Measurements from ENCODE around the gene GSTK1.
A peak's percentile ranks its signal among the peaks of the same experiment; 100 is the strongest.
"Not testable (repeated sequence)": the region's sequence is repeated elsewhere in the genome, so short reads cannot be mapped to it uniquely, and the experiment has no call there.

GSTK1 gene

GRCh38 chr7:143239813-143240212 is 23.4 kb upstream of the GSTK1 start:
- DNase-seq (ENCODE audit: low read depth) = no peak

- peak; percentile 36 for DNase-seq (ENCODE audit: low read depth)
Measured at GRCh38 chr7:143240291-143241168, 22.7 kb upstream of the GSTK1 start.

DNA sequence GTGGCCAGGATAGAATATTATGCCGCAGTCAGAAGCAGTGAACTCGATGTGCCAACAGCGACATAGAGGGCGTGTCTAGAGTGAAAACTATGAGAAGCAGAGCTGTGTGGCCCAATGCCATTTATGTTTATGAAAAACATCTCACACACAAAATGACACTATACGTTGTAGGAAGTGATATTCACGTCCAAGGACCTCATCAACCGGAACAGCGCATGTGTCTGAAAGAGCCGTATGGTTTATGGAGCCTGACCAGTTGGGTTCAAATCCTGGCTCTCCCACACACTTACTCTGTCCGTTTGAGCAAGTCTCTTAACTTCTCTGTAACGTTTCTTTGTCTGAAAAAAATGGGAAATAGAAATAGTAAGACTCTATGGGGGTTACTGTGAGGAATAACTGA is 20.9 kb upstream of the GSTK1 start:
- DNase-seq (ENCODE audit: low read depth) = no peak

DNA sequence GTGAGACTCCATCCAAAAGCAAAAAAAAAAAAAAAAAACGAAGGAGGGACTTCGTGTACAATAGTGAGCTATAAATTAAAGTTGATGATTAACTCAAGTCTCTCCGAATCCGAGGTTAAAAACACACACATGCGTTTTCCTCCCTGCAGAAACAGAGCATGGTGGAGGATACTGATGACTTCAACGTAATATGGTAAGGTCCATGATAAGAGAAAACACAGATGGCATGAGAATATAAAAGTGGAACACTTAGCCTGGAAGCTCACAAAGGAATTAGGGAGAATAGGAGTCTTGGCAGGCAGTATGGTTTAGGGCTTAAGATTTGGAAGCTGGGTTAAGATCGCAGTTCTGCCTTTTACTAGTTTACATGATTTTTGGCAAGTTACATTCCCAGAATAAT is 20.1 kb upstream of the GSTK1 start:
- no peak for DNase-seq (ENCODE audit: low read depth)

DNA sequence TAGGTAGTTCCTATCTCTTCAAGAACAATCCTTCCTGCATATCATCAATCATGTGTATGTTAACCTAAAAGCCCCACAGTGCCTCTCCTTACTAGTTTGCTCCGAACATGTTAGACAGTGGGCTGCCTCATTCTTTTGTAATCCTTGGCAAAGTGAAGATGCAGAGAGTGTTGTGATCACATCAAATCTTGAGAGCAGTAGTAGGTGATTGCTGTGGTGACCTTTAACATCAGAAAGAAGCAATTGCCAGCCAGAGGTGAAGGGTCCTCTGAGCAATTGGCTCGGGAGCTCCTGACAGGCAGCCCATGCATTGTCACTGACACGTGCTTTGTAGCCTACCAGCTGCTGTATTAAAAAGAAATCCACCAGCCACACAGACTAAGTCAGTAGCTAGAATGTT is 19.6 kb upstream of the GSTK1 start:
- DNase-seq (ENCODE audit: low read depth) = no peak

GRCh38 chr7:143244321-143244720 is 18.9 kb upstream of the GSTK1 start:
- DNase-seq (ENCODE audit: low read depth) = no peak

DNA sequence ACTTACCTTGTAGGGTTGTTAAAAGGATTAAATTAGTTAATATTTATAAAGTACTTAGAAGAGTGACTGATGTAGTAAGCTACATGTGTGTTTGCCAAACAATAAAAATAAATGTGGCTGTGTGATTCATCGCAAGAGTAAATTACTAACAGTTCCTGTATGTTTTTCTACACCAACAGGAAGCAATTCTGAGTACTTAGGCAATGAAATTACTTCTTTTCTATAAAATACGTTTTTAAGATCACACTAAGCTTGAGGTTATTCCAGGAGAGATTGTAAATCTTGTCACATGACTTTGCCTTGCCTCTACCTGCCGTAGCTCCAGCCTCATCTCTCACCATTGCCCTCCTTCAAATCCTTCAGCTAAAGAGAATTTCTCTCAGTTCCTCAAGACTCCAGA is 18.1 kb upstream of the GSTK1 start:
- no peak for DNase-seq (ENCODE audit: low read depth)

DNA sequence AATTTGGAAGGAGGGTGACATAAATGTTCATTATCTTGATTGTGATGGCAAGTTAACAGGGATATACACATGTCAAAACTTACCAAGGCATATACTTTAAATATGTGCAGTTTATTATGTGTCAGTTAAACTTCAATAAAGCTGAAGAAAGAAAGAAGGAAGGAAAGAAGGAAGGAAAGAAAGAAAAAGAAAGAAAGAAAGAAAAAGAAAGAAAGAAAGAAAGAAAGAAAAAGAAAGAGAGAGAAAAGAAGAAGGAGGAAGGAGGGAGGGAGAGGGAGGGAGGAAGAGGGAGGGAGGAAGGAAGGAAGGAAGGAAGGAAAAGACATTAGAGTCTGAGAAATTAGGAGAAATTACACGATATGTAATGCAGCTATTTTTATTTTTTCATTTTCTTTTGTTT is 15.9 kb upstream of the GSTK1 start:
- DNase-seq (ENCODE audit: low read depth) = no peak

DNA sequence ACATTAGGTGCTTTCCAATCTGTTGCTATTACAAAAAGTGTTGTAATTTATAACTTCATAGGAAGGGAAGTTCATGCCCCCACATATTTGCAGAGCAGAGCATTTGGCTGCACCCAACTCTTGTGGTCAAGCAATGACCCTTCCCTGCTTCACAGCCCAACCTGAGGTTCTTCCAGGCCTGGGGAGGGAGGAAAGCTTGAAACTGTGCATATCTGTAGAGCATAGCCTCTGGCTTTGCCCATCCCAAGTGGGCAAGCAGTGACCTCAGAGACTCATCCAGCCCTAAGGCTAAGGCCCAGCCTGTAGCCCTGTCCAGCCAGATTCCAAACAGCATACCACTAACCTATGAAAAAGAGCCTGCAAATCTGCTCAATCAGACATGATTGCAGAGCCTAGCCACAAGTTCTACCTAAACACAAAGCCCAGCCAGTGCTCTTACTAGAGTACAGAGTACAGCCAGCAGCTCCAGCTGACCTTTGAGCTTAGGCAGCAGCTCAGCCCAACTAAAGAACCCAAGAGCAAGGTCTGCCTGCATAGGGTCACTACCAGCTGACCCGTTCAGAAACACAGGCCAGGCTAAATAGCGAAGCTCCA is 14.4 kb upstream of the GSTK1 start:
- DNase-seq (ENCODE audit: low read depth) = no peak

DNA sequence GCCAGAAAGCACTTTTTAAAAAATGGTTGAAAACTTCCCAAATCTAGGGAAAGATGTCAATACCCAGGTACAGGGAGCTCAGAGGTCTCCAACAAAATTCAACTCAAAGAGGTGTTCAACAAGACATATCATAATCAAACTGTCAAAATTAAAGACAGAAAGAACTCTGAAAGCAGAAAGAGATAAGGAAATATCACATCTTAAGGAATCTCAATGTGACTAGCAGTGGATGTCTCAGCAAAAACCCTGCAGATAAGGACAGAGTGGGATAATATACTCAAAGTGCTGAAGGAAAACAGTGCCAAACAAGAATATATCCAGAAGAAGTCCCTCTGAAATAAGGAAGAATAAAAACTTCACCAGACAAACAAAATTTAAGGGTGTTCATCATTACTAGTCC is 13.0 kb upstream of the GSTK1 start:
- DNase-seq (ENCODE audit: low read depth) = no peak

DNA sequence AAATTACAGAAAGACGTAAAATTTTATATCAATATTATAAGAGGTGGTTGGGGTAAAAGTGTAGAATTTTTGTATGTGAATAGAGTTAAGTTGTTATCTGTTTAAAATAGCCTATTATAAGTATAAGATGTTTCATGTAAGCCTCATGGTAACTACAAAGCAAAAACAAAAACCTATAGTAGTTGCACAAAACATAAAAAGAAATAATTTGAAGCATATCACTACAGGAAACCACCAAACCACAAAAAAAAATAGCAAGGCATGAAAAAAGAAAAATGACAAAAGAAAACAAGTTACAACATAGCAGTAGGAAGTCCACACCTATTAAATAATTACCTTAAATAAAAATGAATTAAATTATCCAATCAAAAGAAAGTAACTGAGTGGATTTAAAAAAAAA is 12.4 kb upstream of the GSTK1 start:
- DNase-seq (ENCODE audit: low read depth) = no peak

- DNase-seq (ENCODE audit: low read depth) = no peak
Measured at GRCh38 chr7:143252006-143252405, 11.2 kb upstream of the GSTK1 start.

DNA sequence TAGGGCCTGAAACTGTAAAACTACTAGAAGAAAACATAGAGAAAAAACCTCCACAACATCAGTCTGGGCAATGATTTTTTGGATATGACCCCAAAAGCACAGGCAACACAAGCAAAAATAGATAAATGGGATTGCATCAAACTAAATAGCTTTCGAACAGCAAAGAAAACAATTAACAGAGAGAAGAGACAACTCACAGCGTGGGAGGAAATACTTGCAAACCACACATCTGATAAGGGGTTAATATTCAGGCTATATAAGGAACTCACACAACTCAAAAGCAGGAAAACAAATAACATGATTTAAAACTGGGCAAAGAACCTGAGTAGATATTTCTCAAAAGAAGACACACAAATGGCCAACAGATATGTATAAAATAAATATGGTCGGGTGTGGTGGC is 7.7 kb upstream of the GSTK1 start:
- no peak for DNase-seq (ENCODE audit: low read depth)

DNA sequence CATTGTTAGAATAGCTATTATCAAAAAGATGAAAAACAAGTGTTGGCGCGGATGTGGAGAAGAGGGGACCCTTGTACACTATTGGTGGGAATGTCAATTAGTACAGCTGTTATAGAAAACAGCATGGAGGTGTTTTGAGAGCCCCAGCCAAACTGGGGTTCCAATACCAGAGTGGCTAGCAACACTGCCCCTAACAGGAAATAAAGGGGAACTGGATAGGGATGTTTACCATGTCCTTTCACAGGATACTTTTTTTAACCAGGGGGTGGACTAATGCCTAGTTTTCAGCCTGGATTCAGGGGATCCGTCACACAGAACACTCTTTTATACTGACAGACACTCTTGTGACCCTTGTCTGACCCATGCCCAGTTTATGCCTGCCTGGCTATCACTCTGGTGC is 6.9 kb upstream of the GSTK1 start:
- no peak for DNase-seq (ENCODE audit: low read depth)

GRCh38 chr7:143256932-143257331 is 6.3 kb upstream of the GSTK1 start:
- DNase-seq (ENCODE audit: low read depth) = no peak

DNA sequence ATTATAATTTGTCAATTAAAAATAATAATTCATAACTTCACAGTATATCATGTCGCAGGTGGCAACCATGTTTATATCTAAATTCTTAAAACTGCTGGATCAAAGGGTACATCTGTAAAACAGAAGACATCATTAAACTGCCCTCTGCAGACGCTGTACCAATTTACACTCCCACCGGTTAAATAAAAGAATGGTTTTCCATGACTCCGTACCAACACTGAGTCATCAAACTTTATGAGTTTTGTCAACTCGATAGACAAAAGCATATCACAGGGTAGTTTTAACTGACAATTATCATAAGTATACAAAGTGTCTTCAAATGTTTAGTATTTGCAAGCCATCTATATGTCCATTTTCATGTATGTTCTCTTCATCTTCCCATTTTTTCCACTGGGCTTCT is 5.7 kb upstream of the GSTK1 start:
- no peak for DNase-seq (ENCODE audit: low read depth)

GRCh38 chr7:143258831-143259230 is 4.4 kb upstream of the GSTK1 start:
- DNase-seq (ENCODE audit: low read depth) = no peak

- no peak for DNase-seq (ENCODE audit: low read depth)
Measured at GRCh38 chr7:143259765-143260164, 3.5 kb upstream of the GSTK1 start.

DNA sequence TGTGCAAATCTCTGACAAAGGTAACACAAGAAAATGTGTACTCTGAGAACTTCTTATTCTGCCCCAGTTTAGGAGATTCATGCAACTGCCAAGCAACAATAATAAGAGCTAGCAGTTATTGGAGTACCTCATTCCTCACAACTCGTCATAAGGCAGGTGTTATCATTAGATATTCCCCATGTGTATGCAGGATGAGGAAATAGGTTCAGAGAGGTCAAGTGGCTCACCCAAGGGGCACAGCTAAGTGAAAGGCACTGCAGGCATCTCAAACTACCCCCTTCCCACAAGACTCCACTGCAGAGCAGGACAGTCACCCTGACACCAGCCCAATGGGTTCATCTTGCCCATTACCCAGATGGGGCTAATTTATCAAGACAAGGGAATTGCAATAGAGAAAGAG is 1.3 kb upstream of the GSTK1 start:
- no peak for DNase-seq (ENCODE audit: low read depth)

DNA sequence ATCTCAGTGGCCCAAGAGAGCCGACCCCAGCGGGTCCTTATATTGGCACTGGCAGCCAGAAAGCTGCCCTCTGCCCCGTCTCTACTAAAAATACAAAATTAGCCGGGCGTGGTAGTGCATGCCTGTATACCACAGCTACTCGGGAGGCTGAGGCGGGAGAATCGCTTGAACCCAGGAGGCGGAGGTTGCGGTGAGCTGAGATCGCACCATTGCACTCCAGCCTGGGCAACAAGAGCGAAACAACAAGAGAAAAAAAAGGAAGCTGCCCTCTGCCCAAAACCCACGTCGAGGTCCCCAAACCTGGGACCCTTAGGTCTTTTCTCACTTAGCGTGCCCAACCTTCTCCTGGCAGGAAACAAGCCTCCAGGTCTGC is 941 bp downstream of the GSTK1 start:
- not testable (repeated sequence) for DNase-seq (ENCODE audit: low read depth)

DNA sequence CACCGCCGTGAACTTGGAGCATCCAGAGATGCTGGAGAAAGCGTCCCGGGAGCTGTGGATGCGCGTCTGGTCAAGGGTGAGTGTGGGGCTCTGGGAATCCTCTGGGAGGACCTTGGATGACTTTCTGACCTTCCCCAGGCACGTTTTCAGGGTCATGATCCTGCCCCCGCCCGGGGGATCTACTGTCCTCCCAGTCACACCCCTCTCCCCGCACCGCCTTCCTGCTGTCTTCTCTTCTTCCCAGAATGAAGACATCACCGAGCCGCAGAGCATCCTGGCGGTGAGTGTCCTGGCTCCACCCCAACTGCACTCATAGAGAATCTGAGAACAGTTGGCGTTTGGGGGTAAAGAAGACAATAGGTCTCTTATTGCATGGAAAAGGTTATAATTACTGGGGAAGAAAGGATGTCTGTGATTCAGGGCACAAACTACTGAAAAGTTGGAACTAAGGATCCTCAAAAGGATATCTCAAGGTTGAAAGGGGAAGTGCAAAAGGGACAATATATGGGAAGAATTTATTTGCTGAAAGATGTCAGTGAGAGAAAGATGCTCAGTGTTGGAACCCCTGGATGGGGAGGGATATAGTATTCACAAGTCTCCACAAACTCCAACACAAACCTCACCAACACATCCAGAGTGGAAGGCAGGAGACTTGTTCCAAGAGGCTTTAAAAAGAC is 1.9 kb downstream of the GSTK1 start:
- no peak for DNase-seq (ENCODE audit: low read depth)

DNA sequence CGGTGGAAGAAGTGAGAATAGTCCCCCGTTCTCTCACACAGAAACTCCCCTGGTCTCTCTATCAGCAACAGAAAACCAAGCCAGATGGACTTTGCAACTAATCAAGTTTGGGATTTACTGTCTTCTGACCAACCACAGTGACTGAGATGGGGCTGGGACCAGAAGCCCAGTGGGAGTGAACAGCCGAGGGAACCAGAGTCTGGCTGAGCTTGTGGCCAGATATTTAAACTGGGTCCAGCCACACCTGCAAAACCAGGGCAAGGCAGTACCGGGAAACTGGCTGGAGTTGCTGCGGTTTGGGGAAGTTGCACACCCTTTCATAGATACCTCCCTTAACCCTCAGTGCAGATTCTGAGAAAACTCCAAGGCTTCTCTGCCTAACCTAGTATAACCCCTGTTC is 6.0 kb downstream of the GSTK1 start:
- DNase-seq (ENCODE audit: low read depth) = no peak

- no peak for DNase-seq (ENCODE audit: low read depth)
Measured at GRCh38 chr7:143271240-143271639, 8.0 kb downstream of the GSTK1 start.

Measured in stimulated activated CD8-positive, alpha-beta memory T cell treated with anti-CD3 and anti-CD28 coated beads, Interleukin-7, amount 100 ng/mL, for 24 hours (primary cell).